ENCODE measurements around the gene CALY.

Gene CALY

GRCh38 chr10:133312016-133312768, 24.5 kb downstream of the CALY start:
- DNase-seq (ENCODE audit: low read depth in 4 of 4, low spot score in 1 of 4), result no peak

- DNase-seq (ENCODE audit: low read depth in 4 of 4, low spot score in 1 of 4), result no peak
These were observed 25.1 kb downstream of the CALY start for GRCh38 chr10:133311570-133311969.

- no peak for DNase-seq (ENCODE audit: low read depth in 4 of 4, low spot score in 1 of 4)
These were observed 25.9 kb downstream of the CALY start for GRCh38 chr10:133310789-133311188.

- no peak for DNase-seq (ENCODE audit: low read depth in 4 of 4, low spot score in 1 of 4)
These were observed 26.3 kb downstream of the CALY start for GRCh38 chr10:133310399-133310755.

GRCh38 chr10:133309720-133310398, 26.8 kb downstream of the CALY start:
- DNase-seq (ENCODE audit: low read depth in 4 of 4, low spot score in 1 of 4), result no peak

GRCh38 chr10:133309100-133309719, 27.5 kb downstream of the CALY start:
- DNase-seq (ENCODE audit: low read depth in 4 of 4, low spot score in 1 of 4), result peak; percentile 86 to 99 (median 92)

GRCh38 chr10:133308421-133309099, 28.1 kb downstream of the CALY start, which contains the start of the genes TUBGCP2 and ZNF511:
TUBGCP2 (minus strand) TSS chr10:133308872; CDS start chr10:133302941, 5,931 bp downstream.
ZNF511 (plus strand) TSS chr10:133308914; CDS start chr10:133308944, 30 bp downstream.
- DNase-seq (ENCODE audit: low read depth in 4 of 4, low spot score in 1 of 4), result peak; percentile 69 to 84 (median 78)

GRCh38 chr10:133307776-133308420, 28.8 kb downstream of the CALY start:
- DNase-seq (ENCODE audit: low read depth in 4 of 4, low spot score in 1 of 4), result peak; percentile 65 to 77 (median 70)

- no peak for DNase-seq (ENCODE audit: low read depth in 4 of 4, low spot score in 1 of 4)
These were observed 29.7 kb downstream of the CALY start for GRCh38 chr10:133306941-133307379.

- no peak for DNase-seq (ENCODE audit: low read depth in 4 of 4, low spot score in 1 of 4)
These were observed 30.6 kb downstream of the CALY start for GRCh38 chr10:133306097-133306476.

- DNase-seq (ENCODE audit: low read depth in 4 of 4, low spot score in 1 of 4), result no peak
These were observed 33.5 kb downstream of the CALY start for GRCh38 chr10:133303206-133303605.

- DNase-seq (ENCODE audit: low read depth in 4 of 4, low spot score in 1 of 4), result no peak
These were observed 34.5 kb downstream of the CALY start for GRCh38 chr10:133302230-133302629.

GRCh38 chr10:133299738-133300137, 37.0 kb downstream of the CALY start:
- no peak for DNase-seq (ENCODE audit: low read depth in 4 of 4, low spot score in 1 of 4)

- DNase-seq (ENCODE audit: low read depth in 4 of 4, low spot score in 1 of 4), result no peak
These were observed 37.5 kb downstream of the CALY start for GRCh38 chr10:133299224-133299623.

GRCh38 chr10:133298466-133298865, 38.2 kb downstream of the CALY start:
- DNase-seq (ENCODE audit: low read depth in 4 of 4, low spot score in 1 of 4), result no peak

GRCh38 chr10:133297504-133297903, 39.2 kb downstream of the CALY start:
- no peak for DNase-seq (ENCODE audit: low read depth in 4 of 4, low spot score in 1 of 4)

GRCh38 chr10:133295426-133296320, 41.0 kb downstream of the CALY start:
- DNase-seq (ENCODE audit: low read depth in 4 of 4, low spot score in 1 of 4), result no peak

- no peak for DNase-seq (ENCODE audit: low read depth in 4 of 4, low spot score in 1 of 4)
These were observed 42.5 kb downstream of the CALY start for GRCh38 chr10:133294189-133294588.

GRCh38 chr10:133293810-133294119, 42.9 kb downstream of the CALY start:
- DNase-seq (ENCODE audit: low read depth in 4 of 4, low spot score in 1 of 4), result no peak

All from stimulated activated CD4-positive, alpha-beta T cell treated with anti-CD3 and anti-CD28 coated beads, Interleukin-1b, Interleukin-23, amount 100 ng/mL, for 24 hours (primary cell).